ENCODE data around the gene CDC42BPA.

CDC42BPA gene

GRCh38 chr1:226987623-226988333 lies 330.5 kb downstream of the CDC42BPA start:
- DNase-seq = no peak

DNA sequence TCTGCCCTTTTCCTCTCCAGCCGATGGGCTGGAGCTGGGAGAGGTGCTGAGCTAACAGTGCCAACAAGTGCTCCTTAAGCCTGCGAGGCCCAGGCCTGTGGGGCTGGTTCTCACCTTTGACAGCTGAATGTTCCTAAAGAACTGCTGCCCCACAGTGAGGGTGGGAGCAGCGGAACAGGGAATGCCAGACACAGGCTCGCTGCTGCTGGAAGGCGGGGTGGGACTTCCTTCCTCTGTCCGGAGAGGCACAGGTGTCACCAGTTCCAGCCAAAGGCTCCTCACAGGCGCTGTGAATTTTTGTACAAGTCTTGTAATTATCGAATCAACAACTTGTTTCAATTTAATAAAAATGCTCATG lies 331.1 kb downstream of the CDC42BPA start:
- DNase-seq = no peak

DNA sequence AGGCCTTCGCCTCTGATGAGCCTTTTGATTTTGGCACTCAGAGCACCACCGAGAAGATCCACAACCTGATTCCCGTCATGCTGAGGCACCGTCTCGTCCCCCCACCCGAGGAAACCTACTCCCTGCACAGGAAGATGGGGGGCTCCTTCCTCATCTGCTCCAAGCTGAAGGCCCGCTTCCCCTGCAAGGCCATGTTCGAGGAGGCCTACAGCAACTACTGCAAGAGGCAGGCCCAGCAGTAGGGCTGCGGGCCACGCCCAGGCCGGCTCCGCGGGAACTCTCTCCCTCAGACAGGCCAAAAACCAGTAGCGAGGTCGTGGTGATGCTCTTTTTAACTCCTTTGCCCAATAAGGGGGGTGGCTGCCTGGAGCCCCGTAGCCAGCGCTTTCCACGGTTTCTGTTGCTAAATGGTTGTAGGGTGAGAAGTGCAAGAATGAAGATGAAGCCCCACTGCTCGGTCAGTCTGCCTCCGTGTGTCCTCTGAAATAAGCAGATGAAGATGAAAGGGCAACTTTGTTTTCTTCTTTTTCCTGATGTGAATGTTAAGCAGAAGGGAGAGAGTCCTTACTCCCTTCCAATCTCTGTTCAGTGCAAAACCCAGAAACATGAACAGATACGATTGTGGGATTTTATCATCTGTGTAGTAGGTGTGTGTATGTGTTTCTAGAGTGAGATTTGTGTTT lies 331.7 kb downstream of the CDC42BPA start:
- no peak for DNase-seq

GRCh38 chr1:226985839-226986463 lies 332.3 kb downstream of the CDC42BPA start:
- no peak for DNase-seq

- no peak for DNase-seq
Observed at GRCh38 chr1:226985239-226985838, 333.0 kb downstream of the CDC42BPA start.

DNA sequence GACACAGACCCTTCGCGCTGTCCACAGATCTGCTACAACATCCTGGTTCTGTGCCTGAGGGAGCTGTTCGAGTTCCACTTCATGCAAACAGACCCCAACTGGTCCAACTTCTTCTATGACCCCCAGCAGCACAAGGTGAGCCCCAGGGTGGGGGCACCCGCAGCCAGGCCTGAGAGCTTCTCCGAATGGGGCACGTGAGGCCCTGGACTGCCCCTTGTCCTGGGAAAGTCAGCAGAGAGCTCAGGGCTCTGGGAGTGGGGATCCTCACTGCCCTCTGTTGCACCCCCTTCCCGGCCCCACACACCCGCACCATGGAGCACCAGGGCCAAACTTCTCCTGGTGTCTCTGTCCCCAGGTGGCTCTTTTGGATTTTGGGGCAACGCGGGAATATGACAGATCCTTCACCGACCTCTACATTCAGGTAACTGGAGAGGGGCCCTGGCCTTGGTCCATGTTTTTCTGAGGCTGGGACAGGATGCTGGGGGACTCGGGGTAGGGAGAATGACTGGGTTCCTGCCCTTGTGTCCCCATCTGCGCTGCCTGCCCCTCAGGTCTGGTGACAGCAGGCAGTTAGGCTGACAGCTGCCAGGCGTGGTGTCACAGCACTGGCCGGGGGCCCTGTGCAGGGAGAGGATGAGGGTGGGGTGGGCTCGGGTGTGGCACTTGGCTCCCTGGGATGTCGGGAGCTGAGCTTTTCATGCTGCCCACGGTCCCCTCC lies 333.6 kb downstream of the CDC42BPA start:
- no peak for DNase-seq

DNA sequence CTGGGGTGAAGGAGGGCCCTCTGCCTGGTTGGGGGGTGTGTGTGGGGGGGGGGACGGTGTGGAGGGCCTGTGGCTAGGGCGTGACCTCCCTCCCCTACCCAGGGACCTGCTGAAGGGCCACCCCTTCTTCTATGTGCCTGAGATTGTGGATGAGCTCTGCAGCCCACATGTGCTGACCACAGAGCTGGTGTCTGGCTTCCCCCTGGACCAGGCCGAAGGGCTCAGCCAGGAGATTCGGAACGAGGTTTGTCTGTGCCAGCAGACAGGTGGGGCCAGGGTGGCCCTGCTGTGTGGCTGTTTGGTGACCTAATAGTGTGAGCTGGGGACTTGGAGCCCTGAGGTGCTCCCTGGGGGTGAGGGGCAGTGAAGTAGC lies 334.3 kb downstream of the CDC42BPA start:
- DNase-seq = no peak

GRCh38 chr1:226983247-226983991 lies 334.9 kb downstream of the CDC42BPA start:
- DNase-seq = no peak

- DNase-seq = no peak
Observed at GRCh38 chr1:226982451-226983177, 335.7 kb downstream of the CDC42BPA start.

DNA sequence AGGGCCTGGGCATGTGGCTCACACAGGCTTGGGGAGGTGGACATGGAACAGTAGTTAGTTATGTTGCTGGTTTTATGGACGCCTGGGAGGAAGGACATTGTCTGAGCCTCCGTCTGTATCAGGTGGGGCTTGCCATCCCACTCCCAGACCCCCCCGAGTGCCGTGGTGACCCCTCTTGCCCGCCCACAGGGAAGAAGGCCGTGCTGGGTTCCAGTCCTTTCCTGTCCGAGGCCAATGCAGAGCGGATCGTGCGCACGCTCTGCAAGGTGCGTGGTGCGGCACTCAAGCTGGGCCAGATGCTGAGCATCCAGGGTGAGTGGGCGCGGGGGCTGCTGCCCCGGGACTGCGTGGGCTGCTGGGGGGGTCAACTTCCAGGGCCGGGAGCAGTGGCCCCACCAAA lies 336.5 kb downstream of the CDC42BPA start:
- no peak for DNase-seq

DNA sequence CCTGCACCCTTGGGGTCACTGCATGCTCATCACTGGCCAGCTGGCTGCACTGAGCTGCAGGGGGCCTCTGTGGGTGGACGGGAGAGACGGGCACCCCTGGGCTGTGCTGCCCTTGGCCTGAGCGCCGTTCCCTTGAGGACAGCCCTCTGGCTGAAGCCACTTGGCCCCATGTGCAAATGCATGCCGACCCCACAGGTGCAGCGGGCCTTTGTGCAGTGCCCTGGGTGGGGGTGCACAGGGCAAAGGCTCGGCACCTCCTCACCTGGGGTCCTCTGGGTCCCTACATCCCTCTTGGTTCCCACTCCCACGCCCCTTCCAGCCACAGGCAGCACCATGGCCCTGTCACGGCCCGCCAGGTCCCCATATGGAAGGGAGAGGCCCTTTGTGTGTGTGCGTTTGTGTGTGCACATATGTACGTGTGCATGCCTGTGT lies 336.9 kb downstream of the CDC42BPA start:
- no peak for DNase-seq

DNA sequence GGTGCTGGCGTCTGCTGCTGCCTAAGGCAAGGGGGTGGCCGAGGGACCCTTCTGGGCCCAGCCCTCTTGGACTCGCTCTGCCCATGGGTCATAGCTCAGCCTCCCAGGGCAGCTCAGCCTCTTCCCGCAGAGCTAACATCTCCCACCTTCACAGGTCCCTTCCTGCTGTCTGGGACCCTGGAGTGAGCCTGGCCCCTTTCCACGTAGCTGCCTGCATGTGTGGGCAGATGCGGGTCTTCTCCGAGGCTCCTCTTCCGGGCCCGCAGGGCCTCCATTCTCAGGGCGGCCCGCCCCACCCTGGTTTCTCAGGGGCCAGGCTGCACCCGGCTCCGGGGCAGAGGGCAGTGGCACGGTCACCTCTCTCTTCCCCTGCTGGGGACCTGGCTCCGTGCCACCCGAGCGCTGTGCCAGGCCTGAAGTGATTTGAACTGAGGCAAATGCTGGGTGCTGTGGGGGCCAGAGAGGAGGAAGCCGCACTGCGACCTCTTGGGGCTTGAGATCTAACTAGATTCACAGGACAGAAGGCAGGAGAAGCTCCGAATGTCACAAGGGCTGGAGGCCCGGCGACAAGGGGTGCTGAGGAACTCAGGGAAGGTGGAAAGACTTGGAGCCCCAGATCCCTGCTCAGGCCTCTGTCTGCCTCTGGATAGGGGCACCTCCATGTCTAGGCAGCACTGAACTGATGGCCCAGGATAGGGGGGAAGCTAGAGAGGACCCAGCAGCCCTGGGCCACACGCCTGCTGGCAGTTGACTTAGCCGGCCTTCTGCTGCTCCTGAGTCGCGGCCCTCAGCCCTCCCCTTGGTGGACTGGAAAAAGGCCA lies 337.5 kb downstream of the CDC42BPA start:
- no peak for DNase-seq

- DNase-seq = no peak
Observed at GRCh38 chr1:226980122-226980560, 338.2 kb downstream of the CDC42BPA start.

DNA sequence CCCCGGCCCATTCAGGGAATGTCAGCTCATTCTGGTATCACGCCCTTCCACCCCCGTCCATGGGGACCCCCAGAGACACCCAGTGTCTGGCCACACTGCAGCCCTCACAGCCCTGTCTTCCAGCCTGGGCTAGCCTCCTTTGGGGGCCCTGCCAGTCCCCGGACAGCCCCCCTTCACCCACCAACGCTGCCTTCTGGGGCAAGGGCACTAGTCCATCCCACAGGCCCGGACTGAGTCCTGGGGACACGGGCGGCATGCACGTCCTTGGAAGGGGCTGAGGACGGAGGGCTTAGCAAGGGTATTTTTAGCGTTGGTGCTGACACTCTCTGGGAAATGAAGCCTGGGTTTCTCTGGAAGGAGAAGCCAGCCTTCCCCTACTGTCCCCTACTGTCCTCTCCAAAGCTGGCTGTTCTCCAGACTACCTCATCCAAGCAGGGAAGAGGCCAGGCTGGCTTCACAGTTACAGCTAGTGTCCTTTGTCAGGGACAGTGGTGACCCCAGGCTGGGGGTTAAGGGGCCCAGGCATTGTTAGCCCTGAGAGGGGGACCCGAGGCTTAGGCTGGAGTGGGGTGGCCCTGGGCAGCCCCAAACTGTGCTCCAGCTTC lies 338.7 kb downstream of the CDC42BPA start:
- DNase-seq = no peak

- DNase-seq = no peak
Observed at GRCh38 chr1:226979115-226979516, 339.2 kb downstream of the CDC42BPA start.

GRCh38 chr1:226978432-226979114 lies 339.7 kb downstream of the CDC42BPA start:
- DNase-seq = no peak

GRCh38 chr1:226977643-226978431 lies 340.5 kb downstream of the CDC42BPA start:
- DNase-seq = no peak

DNA sequence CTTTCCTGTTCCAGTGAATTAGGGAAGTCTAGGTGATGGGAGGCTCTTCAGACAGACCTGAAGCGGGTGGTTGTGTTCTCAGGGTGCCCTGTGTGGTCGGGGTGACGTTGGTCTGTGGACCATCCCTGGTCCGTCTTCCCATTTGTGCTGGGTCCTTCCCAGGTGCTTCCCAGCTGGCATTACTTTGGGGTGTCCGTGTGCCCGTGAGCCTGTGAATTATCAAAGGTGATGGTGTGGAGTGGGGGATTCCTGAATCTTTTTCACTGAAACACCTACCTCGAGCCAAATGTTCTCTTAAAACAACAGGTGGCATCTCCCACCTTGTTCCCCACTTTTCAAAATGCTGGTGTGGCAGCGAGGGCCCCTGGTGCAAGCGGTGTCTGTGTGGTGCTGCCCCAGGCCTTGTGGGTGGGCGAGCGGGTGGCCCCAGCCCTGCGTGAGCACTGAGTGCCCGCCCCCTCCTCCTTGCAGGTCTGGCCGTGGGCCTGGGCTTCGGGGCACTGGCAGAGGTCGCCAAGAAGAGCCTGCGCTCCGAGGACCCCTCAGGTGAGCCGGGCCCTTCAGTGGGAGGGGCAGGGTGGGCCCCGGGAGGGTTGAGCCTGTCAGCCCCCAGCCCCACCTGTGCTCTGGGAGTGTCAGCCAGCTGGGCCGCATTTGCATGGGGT lies 341.2 kb downstream of the CDC42BPA start:
- no peak for DNase-seq
